ENCODE results near the gene CACNG4. TPM values are rescaled to one million over a fixed set of nuclear protein-coding genes. Genes with fewer than 3 reads are reported as not detected.

The CACNG4 gene
- total and polyA plus RNA-seq, 9 of the 15 experiments (the other 6 are each of a cell fraction or from before 2014, with no cell fraction given) = 0.07 TPM; not detected in 8

GRCh38 chr17:67020293-67020766 lies 55.8 kb downstream of the CACNG4 start:
- Histone ChIP-seq H3K27me3 (ENCODE audit: control insufficient read depth in 2 of 2, insufficient read depth in 2 of 2, low read length in 2 of 2) (peaks cover 55 to 95% of the 10 kb centered on the region in 2 experiments), H3K4me3 (no peak overlapping the region), H3K9me3 (replicated peaks; ENCODE audit: control insufficient read depth, insufficient read depth, low read depth, low read length) (no peaks in the 10 kb centered on the region), H2AFZ (ENCODE audit: low read depth, low read length) (no peak overlapping the region), H3K36me3 (ENCODE audit: control insufficient read depth, insufficient read depth, low read length) (no peaks in the 10 kb centered on the region), H3K79me2 (ENCODE audit: control insufficient read depth, insufficient read depth, low read length) (no peaks in the 10 kb centered on the region), H3K9me1 (ENCODE audit: control insufficient read depth, insufficient read depth, low read length) (no peaks in the 10 kb centered on the region), H4K20me1 (replicated peaks; ENCODE audit: control insufficient read depth, insufficient read depth, low read length) (peaks cover 3% of the 10 kb centered on the region; the same call in 1 of the 2 replicates), H3K4me2 (ENCODE audit: insufficient read depth, low read length) (no peak overlapping the region), H3K9ac (ENCODE audit: insufficient read depth in 1 of 2, low read depth in 2 of 2, low read length in 2 of 2) (no peak overlapping the region), H3K27ac (ENCODE audit: extremely low read depth, low read depth, low read length) (no peak overlapping the region), H3K4me1 (replicated peaks in 1 of 2; ENCODE audit: control insufficient read depth in 2 of 2, insufficient read depth in 2 of 2, low read length in 2 of 2) (peaks cover 0 to under 1% of the 10 kb centered on the region in 2 experiments; a peak in 2 of 5 replicates)
- intact Hi-C loops (cut with micrococcal nuclease) (no loop called here), in situ Hi-C loops (cut with MboI) (no loop called here)
- TF ChIP-seq HDAC2 (IDR thresholded peaks at IDR 0.05) (no peak), LEF1 (IDR thresholded peaks at IDR 0.05) (no peak), NFXL1 (CRISPR knock-in tag; IDR thresholded peaks at IDR 0.05) (no peak), SRSF3 (IDR thresholded peaks at IDR 0.05; ENCODE audit: insufficient read depth, low read length) (no peak), ZNF511 (CRISPR knock-in tag; IDR thresholded peaks at IDR 0.05) (no peak), HIVEP1 (CRISPR knock-in tag; IDR thresholded peaks at IDR 0.05) (no peak), BDP1 (IDR thresholded peaks at IDR 0.05; ENCODE audit: insufficient read depth, insufficient read length) (no peak), SETDB1 (IDR thresholded peaks at IDR 0.05; ENCODE audit: low read length) (no peak), TFAP4 (CRISPR knock-in tag; IDR thresholded peaks at IDR 0.05; ENCODE audit: borderline replicate concordance) (no peak), NUFIP1 (IDR thresholded peaks at IDR 0.05; ENCODE audit: partially characterized antibody) (no peak), FUS (optimal IDR thresholded peaks at IDR 0.05; ENCODE audit: low read depth, low read length) (no peak), SP2 (IDR thresholded peaks at IDR 0.05; ENCODE audit: extremely low read depth, low read depth, low read length, poor library complexity, severe bottlenecking) (no peak)
- FAIRE-seq (no peak), DNase-seq (ENCODE audit: extremely low read depth in 1 of 4, low spot score in 3 of 4) (peak in 1 of 4 experiments; percentile 11), ATAC-seq (no peak)
- WGBS (ENCODE audit: insufficient coverage, low coverage, missing lambda C conversion rate) = under 1% methylated on average over 11 of the region's 11 CpGs
- CTCF ChIA-PET (ENCODE audit: low intra/inter-chr PET ratio) = no interaction called here
- POLR2A ChIA-PET = interaction anchor here (0.6 kb wide), 1 partner anchor 160 kb away, joined by 3 read pairs; no protein-coding TSS in a partner anchor
- no TSS peak for BruUV-seq (replicated peaks)

All from K562 (cell line).